ENCODE measurements around the gene GPBAR1. TPM values are rescaled to one million over a fixed set of nuclear protein-coding genes. Genes with fewer than 3 reads are reported as not detected.
A peak's percentile ranks its signal among the peaks of the same experiment; 100 is the strongest.

GPBAR1 gene
- total and polyA plus RNA-seq, 7 donors = 0.24 to 0.74 (median 0.45) TPM

- Histone ChIP-seq H3K27me3 (ENCODE audit: insufficient read depth in 3 of 3, low read length in 2 of 3) (no peaks in the 10 kb centered on the region), H3K27ac (no peak overlapping the region), H3K9me3 (no peaks in the 10 kb centered on the region), H3K4me1 (peaks cover 31% of the 10 kb centered on the region), H3K4me3 (no peak overlapping the region), H3K36me3 (ENCODE audit: insufficient read depth in 1 of 2, low read depth in 1 of 2) (peaks cover 7 to 56% of the 10 kb centered on the region in 2 donors)
- TF ChIP-seq CTCF (IDR thresholded peaks at IDR 0.05) = no peak
- DNase-seq = peak in 1 of 2 donors; percentile 19
- intact Hi-C loops (cut with DNase I) = loop anchor here in 1 of 2 donors (5.0 kb wide), 1 partner anchor 50 kb away; the partner anchor contains the start of gene ARPC2
- WGBS, 3 donors = 94 to 100% (median 96%) methylated on average over 6 of the region's 6 CpGs
- ATAC-seq = no peak
Measured at GRCh38 chr2:218267259-218267658, 6.4 kb downstream of the GPBAR1 start.

GRCh38 chr2:218269900-218270720, 9.3 kb downstream of the GPBAR1 start, which contains the start of the genes AAMP and PNKD:
Gene AAMP (minus strand): TSS chr2:218270137. CDS start chr2:218270086, 51 bp downstream.
Gene PNKD (plus strand): TSS chr2:218270519. CDS start chr2:218270536, 17 bp downstream.
- peaks cover 40% of the 10 kb centered on the region for H3K4me1 ChIP-seq
- ATAC-seq = peak; percentile 91 to 95 (median 93)
- intact Hi-C loops (cut with DNase I) = loop anchor here (2.0 to 5.0 kb wide), 3 partner anchors 53 to 127 kb away; partner anchors contain the start of gene ARPC2 (in 1 of the 2)
- peak within 1 kb of the TSS; percentile 91 for H3K27ac ChIP-seq
- 0% methylated on average over 64 of the region's 64 CpGs for WGBS, 3 donors
- H3K27me3 ChIP-seq (ENCODE audit: insufficient read depth in 3 of 3, low read length in 2 of 3) = no peaks in the 10 kb centered on the region
- no peaks in the 10 kb centered on the region for H3K9me3 ChIP-seq
- peak within 1 kb of the TSS; percentile 88 for H3K4me3 ChIP-seq
- DNase-seq = peak; percentile 100
- peaks cover 7 to 55% of the 10 kb centered on the region in 2 donors for H3K36me3 ChIP-seq (ENCODE audit: insufficient read depth in 1 of 2, low read depth in 1 of 2)
- TF ChIP-seq CTCF (IDR thresholded peaks at IDR 0.05) = no peak

- intact Hi-C loops (cut with DNase I) = loop anchor here (2.0 to 5.0 kb wide), 2 partner anchors 84 to 126 kb away; no protein-coding TSS in a partner anchor
- peak overlapping the region; percentile 88 for H3K4me3 ChIP-seq
- H3K36me3 ChIP-seq (ENCODE audit: insufficient read depth in 1 of 2, low read depth in 1 of 2) = peaks cover 3 to 55% of the 10 kb centered on the region in 2 donors
- H3K27me3 ChIP-seq (ENCODE audit: insufficient read depth in 3 of 3, low read length in 2 of 3) = no peaks in the 10 kb centered on the region
- no peak for ATAC-seq
- 3 to 5% (median 3%) methylated on average over 23 of the region's 23 CpGs for WGBS, 3 donors
- H3K4me1 ChIP-seq = peaks cover 40% of the 10 kb centered on the region
- no peak for DNase-seq
- H3K27ac ChIP-seq = peak overlapping the region; percentile 70
- no peaks in the 10 kb centered on the region for H3K9me3 ChIP-seq
- TF ChIP-seq CTCF (IDR thresholded peaks at IDR 0.05) = no peak
Measured at GRCh38 chr2:218270721-218271486, 10.1 kb downstream of the GPBAR1 start.

- Histone ChIP-seq H3K27me3 (ENCODE audit: insufficient read depth in 3 of 3, low read length in 2 of 3) (no peaks in the 10 kb centered on the region), H3K4me1 (peaks cover 40% of the 10 kb centered on the region), H3K27ac (peak overlapping the region; percentile 54), H3K9me3 (no peaks in the 10 kb centered on the region), H3K36me3 (ENCODE audit: insufficient read depth in 1 of 2, low read depth in 1 of 2) (peaks cover 2 to 55% of the 10 kb centered on the region in 2 donors), H3K4me3 (peak overlapping the region; percentile 88)
- 29 to 48% (median 35%) methylated on average over 4 of the region's 4 CpGs for WGBS, 3 donors
- intact Hi-C loops (cut with DNase I) = loop anchor here (2.0 to 5.0 kb wide), 2 partner anchors 84 to 125 kb away; no protein-coding TSS in a partner anchor
- TF ChIP-seq CTCF (IDR thresholded peaks at IDR 0.05) = no peak
- DNase-seq = no peak
- ATAC-seq = no peak
Measured at GRCh38 chr2:218271487-218271797, 10.6 kb downstream of the GPBAR1 start.

Data from psoas muscle (tissue), 8 donors.